Measurements from ENCODE around the gene STXBP6. TPM values are rescaled to one million over a fixed set of nuclear protein-coding genes. Genes with fewer than 3 reads are reported as not detected.

The STXBP6 gene
- total RNA-seq, 1 experiment from 2014 or later, result 0.27 TPM

DNA sequence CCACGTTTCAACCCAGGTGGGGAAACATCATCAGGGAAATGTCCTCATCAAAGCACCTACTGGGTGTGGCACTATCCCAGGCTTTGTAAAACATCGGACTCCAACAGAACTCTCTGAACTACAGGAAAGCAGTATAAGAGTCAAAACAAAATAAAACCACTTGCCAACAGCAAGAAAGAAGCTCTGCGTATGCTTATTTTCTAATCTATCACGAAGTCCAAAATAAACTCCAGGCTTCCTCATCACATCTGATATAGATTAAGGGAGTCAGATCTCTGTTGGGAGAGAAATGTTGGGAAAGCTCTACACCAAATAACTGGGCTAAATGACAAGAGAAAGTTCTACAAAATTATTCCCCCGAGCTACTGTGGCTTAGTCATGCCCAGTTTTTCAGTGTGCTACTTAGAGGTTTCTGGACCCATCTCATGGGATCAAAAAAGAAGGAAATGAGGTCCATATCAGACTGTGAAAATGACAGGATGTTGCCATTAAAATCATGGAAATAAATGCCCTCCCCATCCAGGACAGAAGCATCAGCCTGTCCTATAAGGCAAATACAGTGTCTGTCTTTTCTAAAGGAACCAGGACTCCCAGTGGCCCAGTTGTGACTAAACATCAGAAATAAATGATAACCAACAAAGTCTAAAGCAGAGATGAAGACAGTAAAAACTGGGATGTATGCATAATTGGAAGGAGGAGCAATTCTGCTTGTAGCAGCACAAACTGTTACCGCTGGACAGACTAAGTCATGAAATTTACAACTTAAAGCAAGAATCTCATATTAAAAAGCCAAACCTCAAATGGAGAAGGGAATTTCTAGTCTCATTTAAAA, 149.5 kb downstream of the STXBP6 start:
- TF ChIP-seq CBX3 (IDR thresholded peaks at IDR 0.05; ENCODE audit: low read depth) (no peak), ZNF274 (IDR thresholded peaks at IDR 0.05; ENCODE audit: low read depth, low read length) (no peak), SP1 (IDR thresholded peaks at IDR 0.05; ENCODE audit: low read depth) (no peak), SRF (IDR thresholded peaks at IDR 0.05; ENCODE audit: low read depth) (no peak)
- TF ChIP-seq, protein P1, sequence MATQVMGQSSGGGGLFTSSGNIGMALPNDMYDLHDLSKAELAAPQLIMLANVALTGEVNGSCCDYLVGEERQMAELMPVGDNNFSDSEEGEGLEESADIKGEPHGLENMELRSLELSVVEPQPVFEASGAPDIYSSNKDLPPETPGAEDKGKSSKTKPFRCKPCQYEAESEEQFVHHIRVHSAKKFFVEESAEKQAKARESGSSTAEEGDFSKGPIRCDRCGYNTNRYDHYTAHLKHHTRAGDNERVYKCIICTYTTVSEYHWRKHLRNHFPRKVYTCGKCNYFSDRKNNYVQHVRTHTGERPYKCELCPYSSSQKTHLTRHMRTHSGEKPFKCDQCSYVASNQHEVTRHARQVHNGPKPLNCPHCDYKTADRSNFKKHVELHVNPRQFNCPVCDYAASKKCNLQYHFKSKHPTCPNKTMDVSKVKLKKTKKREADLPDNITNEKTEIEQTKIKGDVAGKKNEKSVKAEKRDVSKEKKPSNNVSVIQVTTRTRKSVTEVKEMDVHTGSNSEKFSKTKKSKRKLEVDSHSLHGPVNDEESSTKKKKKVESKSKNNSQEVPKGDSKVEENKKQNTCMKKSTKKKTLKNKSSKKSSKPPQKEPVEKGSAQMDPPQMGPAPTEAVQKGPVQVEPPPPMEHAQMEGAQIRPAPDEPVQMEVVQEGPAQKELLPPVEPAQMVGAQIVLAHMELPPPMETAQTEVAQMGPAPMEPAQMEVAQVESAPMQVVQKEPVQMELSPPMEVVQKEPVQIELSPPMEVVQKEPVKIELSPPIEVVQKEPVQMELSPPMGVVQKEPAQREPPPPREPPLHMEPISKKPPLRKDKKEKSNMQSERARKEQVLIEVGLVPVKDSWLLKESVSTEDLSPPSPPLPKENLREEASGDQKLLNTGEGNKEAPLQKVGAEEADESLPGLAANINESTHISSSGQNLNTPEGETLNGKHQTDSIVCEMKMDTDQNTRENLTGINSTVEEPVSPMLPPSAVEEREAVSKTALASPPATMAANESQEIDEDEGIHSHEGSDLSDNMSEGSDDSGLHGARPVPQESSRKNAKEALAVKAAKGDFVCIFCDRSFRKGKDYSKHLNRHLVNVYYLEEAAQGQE (IDR thresholded peaks at IDR 0.05; ENCODE audit: low read depth), result no peak
- TF ChIP-seq, protein P2, sequence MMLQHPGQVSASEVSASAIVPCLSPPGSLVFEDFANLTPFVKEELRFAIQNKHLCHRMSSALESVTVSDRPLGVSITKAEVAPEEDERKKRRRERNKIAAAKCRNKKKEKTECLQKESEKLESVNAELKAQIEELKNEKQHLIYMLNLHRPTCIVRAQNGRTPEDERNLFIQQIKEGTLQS (IDR thresholded peaks at IDR 0.05), result no peak
- Histone ChIP-seq H3K27ac (ENCODE audit: low read depth, low read length) (no peak overlapping the region), H2AFZ (ENCODE audit: low read depth, low read length, poor library complexity, severe bottlenecking) (no peak overlapping the region), H3K9ac (ENCODE audit: low read length) (no peak overlapping the region), H3K79me2 (ENCODE audit: insufficient read depth, low read length) (no peaks in the 10 kb centered on the region), H3K9me2 (ENCODE audit: insufficient read depth) (no peaks in the 10 kb centered on the region), H3K9me3 (ENCODE audit: control insufficient read depth in 1 of 2, insufficient read depth in 1 of 2, low read depth in 1 of 2, low read length in 2 of 2) (peaks cover 4 to 5% of the 10 kb centered on the region in 2 experiments; a peak in 2 of 4 replicates), H4K20me1 (ENCODE audit: insufficient read depth) (no peaks in the 10 kb centered on the region), H3K4me1 (ENCODE audit: control insufficient read depth in 1 of 2, insufficient read depth in 2 of 2, low read length in 2 of 2) (no peaks in the 10 kb centered on the region), H3K36me3 (ENCODE audit: control insufficient read depth in 1 of 2, insufficient read depth in 2 of 2, low read length in 2 of 2) (no peaks in the 10 kb centered on the region), H3K4me3 (replicated peaks in 1 of 2; ENCODE audit: low read depth in 1 of 2, low read length in 2 of 2) (no peak overlapping the region), H3K27me3 (ENCODE audit: insufficient read depth, low read length) (no peaks in the 10 kb centered on the region), H3K4me2 (ENCODE audit: low read length) (no peak overlapping the region)
- POLR2A ChIA-PET, result no interaction called here
- no TSS peak for BruUV-seq (replicated peaks)
- no peak for DNase-seq (ENCODE audit: low read depth, low spot score)
- no peak for ATAC-seq
- intact Hi-C loops (cut with micrococcal nuclease), result no loop called here
- CTCF ChIA-PET, result no interaction called here
- RAD21 ChIA-PET (ENCODE audit: low non-redundant PET in 1 of 2, low total read pairs in 2 of 2, uncharacterized antibody in 2 of 2, unreplicated experiment in 2 of 2), result no interaction called here

All from HCT116 (cell line).